GM12873 (cell line): ENCODE results near the gene POLR3B.

ENCODE experiments used
- CTCF ChIP-seq: IDR thresholded peaks from 2 replicates; pipeline ENCODE4 v1.5.1; 2012; ENCODE audit warnings: low read depth, mild to moderate bottlenecking, moderate library complexity, low read length, control low read depth; ENCODE audit not compliant: insufficient read depth; ENCODE audit errors: missing control alignments

POLR3B gene

GRCh38 chr12:106364261-106364660, 6.7 kb downstream of the POLR3B start:
- no peak for TF ChIP-seq CTCF

GRCh38 chr12:106369624-106370346, 12.2 kb downstream of the POLR3B start:
- TF ChIP-seq CTCF, result no peak

- TF ChIP-seq CTCF, result no peak
These were observed 21.2 kb downstream of the POLR3B start for GRCh38 chr12:106378788-106379187.

GRCh38 chr12:106380954-106381353, 23.4 kb downstream of the POLR3B start:
- TF ChIP-seq CTCF, result no peak

GRCh38 chr12:106386813-106387535, 29.4 kb downstream of the POLR3B start:
- TF ChIP-seq CTCF, result no peak

GRCh38 chr12:106387848-106388377, 30.4 kb downstream of the POLR3B start:
- TF ChIP-seq CTCF, result no peak

- TF ChIP-seq CTCF, result no peak
These were observed 31.6 kb downstream of the POLR3B start for GRCh38 chr12:106389151-106389550.
